NCI-H2171 (cell line): ENCODE measurements around the gene STX1B.

ENCODE experiments used
- DNase-seq: peaks from one replicate; lab custom pipeline; 2025; lab: John Stamatoyannopoulos, UW

STX1B gene

DNA sequence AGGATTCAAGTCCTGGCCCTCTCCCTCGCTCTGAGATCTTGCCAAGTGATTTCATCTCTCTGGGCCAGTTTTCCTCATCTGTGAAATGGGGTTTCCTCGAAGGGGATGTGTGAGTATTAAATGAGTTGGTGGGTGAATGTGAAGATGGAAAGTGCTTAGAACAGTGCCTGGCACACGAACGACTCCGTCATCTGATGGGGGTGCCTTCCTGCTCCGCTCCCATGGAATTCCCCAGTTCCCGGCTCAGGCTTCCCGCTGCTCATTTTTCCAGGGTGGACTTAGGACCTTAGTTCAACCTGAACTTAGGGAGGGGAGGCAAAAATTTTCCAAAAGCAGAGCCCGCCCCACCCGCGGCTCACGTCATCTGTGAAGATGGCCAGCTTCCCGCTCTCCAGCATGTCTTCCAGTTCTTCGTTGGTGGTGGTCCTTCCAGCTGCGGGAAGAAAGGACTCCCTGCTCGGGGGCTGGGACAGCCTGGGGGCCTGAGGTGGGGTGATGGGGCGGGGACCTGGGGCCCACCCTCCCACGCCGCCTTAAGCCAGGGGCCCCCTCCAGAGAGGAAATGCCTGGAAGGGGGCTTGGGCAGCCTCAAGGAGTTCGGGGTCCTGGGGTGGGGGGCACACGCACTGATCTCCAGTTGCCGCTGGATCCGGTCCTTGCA lies 14.0 kb downstream of the STX1B start:
- DNase-seq = no peak

DNA sequence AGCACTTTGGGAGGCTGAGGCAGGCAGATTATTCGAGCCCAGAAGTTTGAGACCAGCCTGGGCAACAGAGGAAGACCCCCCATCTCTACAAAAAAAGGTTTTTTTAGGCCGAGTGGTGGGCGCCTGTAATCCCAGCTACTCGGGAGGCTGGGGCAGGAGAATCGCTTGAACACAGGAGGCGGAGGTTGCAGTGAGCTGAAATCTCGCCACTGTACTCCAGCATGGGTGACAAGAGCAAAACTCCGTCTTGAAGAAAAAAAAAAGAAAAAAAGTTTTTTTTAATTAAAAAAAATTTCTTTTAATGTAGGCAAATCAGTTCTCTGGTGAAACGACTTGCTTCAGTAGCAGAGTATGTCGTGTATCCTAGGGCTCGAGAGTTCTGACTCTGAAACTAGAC lies 14.5 kb downstream of the STX1B start:
- no peak for DNase-seq

DNA sequence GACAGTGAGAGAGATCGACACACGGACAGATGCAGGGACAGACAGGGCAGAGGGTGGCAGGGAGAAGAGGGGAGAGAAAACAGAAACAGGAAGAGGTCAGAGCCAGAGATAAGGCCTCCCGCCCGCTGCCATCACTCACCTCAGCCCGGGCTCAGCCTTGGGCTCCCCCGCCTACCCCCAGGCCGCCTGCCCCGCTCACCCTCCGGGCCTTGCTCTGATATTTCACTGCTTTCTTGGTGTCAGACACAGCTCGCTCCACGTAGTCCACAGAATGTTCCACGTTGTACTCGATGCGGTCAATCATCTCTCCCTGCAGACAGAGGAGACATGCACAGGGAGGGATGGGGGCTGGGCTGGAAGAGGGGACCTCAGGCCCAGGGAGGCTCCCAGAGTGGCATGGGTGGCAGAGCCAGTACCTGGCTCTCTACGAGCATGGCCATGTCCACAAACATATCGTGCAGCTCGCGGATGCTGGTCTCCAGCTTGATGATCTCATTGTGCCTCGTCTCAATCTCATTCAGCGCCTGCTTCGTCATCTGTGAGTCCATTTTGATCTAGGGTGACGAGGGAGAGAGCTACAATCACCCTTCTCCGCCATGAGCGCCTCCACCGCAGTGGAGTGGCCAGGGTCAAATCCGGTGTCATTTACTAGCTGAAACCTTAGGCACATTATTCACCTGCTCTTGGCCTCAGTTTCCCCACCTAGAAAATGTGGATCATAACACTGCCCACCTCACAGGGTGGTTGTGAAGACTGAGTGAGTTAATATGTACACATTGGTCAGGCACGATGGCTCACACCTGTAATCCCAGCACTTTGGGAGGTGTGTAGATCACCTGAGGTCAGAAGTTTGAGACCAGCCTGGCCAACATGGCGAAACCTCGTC lies 17.3 kb downstream of the STX1B start:
- no peak for DNase-seq

DNA sequence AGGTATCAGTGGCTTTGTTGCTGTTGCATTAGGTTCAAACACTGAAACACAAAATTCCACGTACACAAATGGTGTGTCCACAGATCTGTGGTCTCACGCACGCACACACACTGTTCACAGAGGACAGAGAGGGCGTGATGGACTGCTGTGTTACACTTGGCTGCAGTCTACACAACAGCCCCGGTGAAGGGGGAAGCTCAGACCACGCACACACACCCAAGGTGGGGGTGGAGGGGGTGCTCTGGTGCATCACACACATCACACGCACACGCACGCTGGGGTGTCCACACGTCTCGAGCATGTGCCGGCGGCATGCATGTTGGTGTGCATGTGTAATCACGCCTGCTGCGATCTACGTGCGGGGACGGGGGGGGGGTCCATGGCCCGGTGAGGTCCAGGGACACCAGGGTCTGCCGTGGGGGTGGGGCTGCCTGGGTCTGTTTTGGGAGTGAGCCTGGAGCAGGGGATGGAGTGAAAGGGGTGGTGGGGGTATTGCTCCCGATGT lies 18.1 kb downstream of the STX1B start:
- no peak for DNase-seq

DNA sequence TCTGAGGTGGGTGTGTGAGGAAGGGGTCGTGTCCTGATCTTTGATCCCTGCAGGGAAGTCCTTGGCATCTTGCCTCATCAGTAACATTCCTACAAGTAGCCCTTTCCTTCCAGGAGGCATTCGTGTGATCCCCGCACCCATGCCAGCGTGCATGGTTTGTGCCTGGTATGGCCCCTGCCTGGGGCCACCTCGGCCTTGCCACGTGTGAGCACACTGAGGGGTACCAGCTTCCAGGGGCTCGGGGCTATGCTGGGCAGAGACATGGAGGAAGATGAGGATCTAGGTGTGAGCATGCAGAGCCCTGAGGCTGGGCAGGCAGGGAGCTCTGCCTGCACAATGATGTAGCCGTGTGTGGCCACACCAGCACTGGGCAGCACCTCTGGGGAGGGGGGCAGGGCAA lies 19.4 kb downstream of the STX1B start:
- DNase-seq = no peak

DNA sequence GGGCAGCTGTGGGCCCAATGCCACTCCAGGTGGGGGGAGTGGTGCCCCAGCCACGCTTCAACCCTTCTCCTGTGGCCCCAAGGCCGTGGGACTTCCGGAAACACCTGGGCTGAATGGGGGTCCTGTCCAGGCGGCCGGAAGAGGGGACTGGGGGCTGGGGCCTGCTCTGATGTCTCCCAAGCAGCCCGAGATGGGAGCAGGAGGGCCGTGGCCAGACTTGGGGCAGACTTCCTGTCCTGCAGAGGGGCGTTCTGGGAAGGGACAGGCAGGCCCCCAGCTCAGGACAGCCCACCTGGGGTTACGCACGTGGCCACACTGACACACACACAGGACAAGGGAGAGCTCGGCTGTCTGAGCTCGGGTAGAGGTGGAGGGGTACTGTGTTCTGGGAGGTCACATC lies 20.3 kb downstream of the STX1B start:
- no peak for DNase-seq

DNA sequence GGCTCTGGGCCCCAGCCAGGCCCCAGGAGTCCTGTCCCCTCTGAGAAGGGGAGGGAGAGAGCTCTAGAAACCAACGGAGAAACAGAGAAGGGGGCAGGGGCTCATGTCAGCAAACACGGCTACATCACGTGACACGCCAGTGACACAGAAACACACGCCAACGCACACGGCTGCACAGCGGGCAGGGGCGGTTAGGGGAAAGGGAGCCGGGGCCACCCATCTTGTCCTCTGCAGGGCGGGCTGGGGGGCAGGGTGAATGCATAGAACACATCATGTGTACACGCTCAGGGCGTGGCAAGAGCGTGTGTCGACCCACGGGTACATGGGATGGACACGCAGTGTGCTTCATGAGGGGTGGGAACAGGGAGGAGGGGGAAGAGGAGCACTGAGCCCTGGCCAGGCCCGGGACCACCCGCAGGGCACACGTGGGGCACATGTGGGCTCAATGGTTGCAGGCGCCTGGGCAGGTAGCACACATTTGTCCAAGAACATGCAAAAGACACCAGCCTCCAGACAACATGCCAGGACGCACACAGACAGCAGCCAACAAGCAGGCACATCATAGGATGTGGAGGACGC lies 20.9 kb downstream of the STX1B start:
- DNase-seq = no peak

DNA sequence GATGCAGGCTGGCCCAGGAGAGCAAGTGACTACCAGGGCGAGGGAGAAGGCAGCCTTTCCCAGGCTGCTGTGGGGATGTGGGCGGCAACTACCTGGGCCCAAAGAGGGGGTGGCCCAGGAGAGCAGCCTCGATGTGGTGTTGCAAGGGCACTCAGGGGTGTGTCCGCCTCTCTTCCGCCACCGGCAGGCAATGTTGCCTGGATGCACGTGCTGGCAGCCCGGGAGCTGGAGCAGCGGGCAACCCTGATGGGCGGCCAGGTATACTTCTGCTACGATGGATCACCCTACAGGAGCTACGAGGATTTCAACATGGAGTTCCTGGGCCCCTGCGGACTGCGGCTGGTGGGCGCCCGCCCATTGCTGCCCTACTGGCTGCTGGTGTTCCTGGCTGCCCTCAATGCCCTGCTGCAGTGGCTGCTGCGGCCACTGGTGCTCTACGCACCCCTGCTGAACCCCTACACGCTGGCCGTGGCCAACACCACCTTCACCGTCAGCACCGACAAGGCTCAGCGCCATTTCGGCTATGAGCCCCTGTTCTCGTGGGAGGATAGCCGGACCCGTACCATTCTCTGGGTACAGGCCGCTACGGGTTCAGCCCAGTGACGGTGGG lies 22.8 kb downstream of the STX1B start:
- no peak for DNase-seq

DNA sequence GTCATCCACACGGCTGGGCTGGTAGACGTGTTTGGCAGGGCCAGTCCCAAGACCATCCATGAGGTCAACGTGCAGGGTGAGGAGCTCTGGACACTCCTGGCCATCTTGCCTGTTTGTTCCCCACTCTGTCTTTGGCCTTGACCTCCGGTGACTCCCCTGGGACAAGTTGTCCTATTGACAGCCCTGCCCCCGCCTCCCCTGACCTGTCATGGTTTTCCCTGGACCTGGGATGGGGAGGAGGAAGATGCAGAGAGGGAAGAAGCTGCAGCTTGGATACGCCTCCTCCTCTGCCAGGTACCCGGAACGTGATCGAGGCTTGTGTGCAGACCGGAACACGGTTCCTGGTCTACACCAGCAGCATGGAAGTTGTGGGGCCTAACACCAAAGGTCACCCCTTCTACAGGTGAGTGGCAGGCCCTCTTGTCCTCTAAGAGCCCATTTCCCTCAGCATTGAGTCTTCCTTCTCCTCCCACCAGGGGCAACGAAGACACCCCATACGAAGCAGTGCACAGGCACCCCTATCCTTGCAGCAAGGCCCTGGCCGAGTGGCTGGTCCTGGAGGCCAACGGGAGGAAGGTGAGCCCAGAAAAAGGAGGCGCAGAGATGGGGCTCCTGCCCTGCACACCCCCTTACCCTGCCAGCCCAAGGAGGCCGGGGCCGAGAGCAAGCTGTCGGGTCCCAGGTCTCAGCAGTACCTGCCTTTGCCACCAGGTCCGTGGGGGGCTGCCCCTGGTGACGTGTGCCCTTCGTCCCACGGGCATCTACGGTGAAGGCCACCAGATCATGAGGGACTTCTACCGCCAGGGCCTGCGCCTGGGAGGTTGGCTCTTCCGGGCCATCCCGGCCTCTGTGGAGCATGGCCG lies 24.1 kb downstream of the STX1B start:
- DNase-seq = no peak

DNA sequence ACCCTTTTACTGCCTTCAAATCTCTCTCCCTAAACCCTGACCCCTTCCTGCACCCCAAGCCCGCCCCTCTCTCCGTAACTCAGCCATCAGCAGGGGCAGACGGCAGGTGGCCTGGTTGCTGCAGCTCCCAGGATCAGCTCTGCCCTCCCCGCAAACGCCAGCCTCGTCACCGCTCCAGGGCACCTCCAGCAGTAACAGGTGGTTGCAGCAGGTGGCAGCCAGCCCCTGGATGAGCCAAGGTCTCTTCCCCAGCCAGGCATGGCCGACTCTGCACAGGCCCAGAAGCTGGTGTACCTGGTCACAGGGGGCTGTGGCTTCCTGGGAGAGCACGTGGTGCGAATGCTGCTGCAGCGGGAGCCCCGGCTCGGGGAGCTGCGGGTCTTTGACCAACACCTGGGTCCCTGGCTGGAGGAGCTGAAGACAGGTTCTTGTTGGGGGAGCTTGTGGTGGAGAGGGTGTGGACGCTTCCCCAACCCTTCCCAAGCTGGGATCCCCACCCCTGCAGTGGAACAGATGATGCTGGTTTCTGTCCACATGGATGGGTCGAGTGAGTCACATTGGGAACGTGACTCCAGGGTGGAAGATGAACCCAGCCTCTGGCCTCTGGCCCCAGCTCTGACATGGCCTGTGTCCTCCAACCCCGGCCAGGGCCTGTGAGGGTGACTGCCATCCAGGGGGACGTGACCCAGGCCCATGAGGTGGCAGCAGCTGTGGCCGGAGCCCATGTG lies 24.9 kb downstream of the STX1B start:
- DNase-seq = peak; percentile 80

DNA sequence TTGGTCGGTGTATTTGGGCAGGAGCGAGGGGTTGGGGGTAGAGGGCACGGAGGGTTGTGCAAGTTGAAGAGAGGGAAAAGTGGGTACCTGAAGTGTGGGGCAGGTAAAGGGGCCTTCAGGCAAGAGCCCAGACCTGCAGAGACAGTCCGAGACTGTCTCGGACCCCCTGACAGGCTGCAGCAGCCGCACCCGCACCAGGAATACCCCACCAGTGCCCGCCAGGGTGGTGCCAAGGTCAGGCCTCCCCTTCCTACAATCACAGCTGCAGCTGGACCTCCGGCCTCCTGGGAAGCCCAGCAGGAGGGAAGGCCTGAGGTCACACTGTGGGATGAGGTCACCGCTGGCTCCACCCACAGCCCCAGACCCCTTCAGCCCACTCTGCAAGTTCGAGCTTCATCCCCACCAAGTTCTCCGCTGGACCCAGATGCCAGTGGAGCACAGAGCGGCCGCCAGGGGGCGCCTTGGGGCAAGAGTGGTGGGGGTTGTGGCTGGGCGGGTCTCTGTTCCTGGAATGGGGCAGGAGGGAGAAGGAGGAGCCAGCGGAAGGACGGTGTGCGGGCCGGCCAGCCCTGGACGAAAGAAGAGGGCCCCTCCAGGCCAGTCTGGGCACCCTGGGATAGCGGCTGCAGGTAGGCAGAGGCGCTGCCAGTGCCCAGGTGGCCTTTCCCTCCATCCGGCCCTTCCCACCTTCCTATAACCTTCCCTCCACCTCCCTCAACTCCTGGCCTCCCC lies 25.6 kb downstream of the STX1B start, which contains the start of gene HSD3B7:
HSD3B7 (plus strand) TSS at position 539 of the 732 bp plus-strand sequence. CDS start 452 bp downstream, outside the sequence.
- DNase-seq = peak; percentile 66

DNA sequence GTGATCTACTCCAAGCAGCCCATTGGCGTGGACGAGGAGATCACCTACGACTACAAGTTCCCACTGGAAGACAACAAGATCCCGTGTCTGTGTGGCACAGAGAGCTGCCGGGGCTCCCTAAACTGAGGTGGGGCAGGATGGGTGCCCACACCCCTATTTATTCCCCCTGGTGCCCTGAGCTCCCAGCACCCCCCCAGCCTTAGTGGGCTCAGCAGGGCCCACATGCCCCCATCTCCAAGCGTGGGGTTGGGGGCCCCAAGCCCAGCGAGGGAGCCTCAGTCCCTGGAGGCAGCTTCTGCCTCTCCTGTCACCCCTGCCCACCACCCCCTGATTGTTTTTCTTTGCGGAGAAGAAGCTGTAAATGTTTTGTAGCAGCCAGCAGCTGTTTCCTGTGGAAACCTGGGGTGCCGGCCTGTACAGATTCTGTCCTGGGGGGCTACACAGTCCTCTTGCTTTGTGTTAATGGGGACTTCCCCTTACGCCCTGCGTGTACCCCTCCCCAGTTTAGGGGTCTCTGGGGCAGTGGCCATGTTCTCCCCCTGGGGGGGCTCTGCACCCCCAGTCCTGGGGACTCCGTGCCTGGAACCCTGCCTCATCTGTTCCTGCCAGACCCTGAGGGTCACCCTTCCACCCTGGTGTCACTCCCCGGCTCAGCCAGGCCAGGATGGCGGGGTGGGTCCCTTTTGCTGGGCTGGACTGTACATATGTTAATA lies 26.4 kb downstream of the STX1B start:
- no peak for DNase-seq

DNA sequence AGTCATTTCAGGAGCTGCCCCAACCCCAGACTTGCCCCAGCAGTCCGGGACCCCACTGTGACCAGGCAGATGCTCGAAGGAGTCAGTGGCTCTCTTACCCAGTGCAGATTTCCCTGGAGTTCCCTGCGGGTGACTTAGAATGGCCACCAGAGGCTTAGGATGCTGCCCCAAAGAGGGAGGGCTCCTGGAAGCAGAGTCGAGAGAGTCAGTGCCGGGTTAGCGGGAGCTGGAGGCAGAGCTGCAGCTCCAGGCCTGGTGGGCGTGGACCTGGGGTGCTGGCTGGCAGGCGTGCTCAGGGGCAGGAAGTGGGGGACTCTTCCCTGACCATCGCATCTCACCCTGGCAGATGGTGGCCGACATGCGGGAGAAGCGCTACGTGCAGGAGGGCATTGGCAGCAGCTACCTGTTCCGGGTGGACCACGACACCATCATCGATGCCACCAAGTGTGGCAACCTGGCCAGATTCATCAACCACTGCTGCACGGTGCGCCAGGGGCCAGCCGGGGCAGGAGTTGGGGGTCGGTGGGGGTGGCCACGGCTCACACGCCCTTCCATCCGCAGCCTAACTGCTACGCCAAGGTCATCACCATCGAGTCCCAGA lies 27.0 kb downstream of the STX1B start:
- no peak for DNase-seq

DNA sequence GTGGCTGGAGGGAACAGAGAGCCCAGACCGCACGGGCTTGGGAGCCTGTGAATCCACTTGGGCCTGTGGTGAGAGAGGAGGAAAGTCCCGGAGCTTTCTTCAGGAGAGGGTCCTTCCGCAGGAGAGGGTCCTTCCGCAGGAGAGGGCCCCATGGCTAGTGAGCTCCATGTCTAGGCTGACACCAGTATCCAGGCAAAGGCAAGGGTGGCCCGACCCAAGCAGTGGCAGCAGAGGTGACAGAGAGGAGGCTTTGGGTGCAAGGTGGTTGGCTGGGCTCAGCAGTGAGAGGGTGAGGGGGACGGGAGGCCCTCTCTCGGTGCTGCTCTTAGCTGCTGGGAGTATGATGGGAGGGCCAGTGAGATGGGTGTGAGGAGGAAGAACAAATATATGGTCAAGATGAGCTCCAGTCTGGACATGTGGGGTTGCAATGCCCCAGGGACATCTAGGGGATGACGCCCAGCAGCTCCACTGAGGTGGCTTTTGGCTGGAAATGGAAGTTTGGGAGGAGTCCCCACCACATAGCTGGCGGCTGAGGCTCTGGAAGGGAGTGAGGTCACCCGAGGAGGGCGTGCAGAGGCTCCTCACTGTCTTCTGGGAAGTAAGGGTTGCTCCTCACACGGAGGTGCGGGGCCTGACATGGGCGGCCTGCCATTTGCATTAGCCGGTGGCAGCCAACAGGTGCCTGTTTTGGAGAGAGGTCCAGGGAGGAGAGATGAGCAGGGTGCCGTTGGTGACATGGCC lies 27.7 kb downstream of the STX1B start:
- no peak for DNase-seq

DNA sequence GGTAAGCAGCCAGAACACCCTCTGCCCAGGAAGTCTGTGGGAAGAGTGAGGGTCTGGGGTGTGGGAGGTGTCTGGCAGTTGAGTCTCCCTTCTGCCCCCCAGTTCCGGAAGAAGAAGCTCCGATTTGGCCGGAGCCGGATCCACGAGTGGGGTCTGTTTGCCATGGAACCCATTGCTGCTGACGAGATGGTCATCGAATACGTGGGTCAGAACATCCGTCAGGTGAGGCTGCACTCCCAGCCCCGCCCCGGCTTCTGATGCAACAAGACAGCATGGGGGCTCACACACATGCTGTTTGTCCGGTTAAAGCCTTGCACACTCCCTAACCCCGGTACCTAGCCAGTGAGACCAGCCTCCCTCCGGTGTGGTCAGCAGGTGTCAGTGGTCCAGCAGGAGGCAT lies 29.5 kb downstream of the STX1B start:
- no peak for DNase-seq

DNA sequence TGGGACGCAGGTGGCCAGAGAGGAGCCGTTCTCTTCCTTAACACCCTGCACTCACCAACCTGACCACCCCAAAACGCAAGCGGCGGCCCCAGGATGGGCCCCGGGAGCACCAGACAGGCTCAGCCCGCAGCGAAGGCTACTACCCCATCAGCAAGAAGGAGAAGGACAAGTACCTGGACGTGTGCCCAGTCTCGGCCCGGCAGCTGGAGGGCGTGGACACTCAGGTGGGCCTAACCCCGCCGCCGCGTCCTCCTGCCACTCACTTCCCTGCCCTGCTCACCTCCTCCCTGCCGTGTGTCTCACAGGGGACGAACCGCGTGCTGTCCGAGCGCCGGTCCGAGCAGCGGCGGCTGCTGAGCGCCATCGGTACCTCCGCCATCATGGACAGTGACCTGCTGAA lies 30.0 kb downstream of the STX1B start:
- no peak for DNase-seq

DNA sequence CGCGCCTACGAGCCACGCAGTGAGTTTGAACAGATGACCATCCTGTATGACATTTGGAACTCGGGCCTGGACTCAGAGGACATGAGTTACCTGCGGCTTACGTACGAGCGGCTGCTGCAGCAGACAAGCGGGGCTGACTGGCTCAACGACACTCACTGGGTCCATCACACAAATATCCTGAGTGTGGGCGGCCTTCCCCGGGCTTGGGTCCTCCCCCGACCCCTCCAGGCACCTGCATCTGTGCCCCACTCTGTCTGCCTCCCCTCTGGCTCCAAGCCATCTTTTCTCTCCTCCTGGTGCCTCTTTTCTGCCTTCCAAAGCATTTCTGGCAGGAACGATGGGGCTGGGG lies 30.4 kb downstream of the STX1B start:
- DNase-seq = no peak
